Body of pancreas (tissue), 4 donors: ENCODE results near the gene UBE4B. TPM values are rescaled to one million over a fixed set of nuclear protein-coding genes. Genes with fewer than 3 reads are reported as not detected.

Experiments
- ATAC-seq: fragments of 150-250 bp; one replicate; pipeline ENCODE4 v1.9.1; 2016
- DNase-seq, 4 donors: peaks; one replicate each; pipeline ENCODE4 v3.0.0-alpha.2; 2019
- H3K27ac ChIP-seq, 4 donors: fragments of 200-600 bp; sonication (generic); 1 replicate in 3 of 4; 2 replicates in 1 of 4; pipeline versions ENCODE4 v1.5.1 to v1.6.1; 2016 to 2019; ENCODE audit warnings: mild to moderate bottlenecking in 1 of 4, mixed read lengths in 1 of 4, moderate library complexity in 1 of 4
- H3K27me3 ChIP-seq, 2 donors: fragments of 200-600 bp; sonication (generic); one replicate each; pipeline ENCODE4 v1.6.0; 2016; ENCODE audit warnings: mild to moderate bottlenecking in 1 of 2
- H3K36me3 ChIP-seq, 2 donors: fragments of 200-600 bp; sonication (generic); replicated peaks in 1 of 2; 2 replicates each; pipeline ENCODE4 v1.5.1; 2016; ENCODE audit warnings: low read depth in 2 of 2; ENCODE audit not compliant: insufficient read depth in 1 of 2
- H3K4me1 ChIP-seq: fragments of 200-600 bp; sonication (generic); one replicate; pipeline ENCODE4 v1.6.0; 2016
- H3K4me3 ChIP-seq, 2 donors: fragments of 200-600 bp; sonication (generic); 1 replicate in 1 of 2; 2 replicates in 1 of 2; pipeline ENCODE4 v1.5.1; 2016 to 2019
- H3K9me3 ChIP-seq, 3 donors: fragments of 200-600 bp; sonication (generic); 1 replicate in 2 of 3; 2 replicates in 1 of 3; pipeline ENCODE4 v1.5.1; 2016
- CTCF ChIP-seq, 7 experiments: fragments of 450-650 bp in 4 of 7; fragments of 200-600 bp in 3 of 7; sonication (generic) in 3 of 7; IDR thresholded peaks; one replicate each; pipeline ENCODE4 v1.5.1; 2016 to 2019; ENCODE audit warnings: antibody characterized with exemption in 7 of 7
- POLR2A ChIP-seq, 3 donors: fragments of 450-650 bp; IDR thresholded peaks; one replicate each; pipeline ENCODE4 v1.6.1; 2016; ENCODE audit warnings: antibody characterized with exemption in 3 of 3, mild to moderate bottlenecking in 2 of 3
- WGBS, 2 donors: methylation state at CpG; one replicate each; pipeline ENCODE4 v1.1.5; 2017; 5-methylcytosine and 5-hydroxymethylcytosine counted together
- intact Hi-C: fragments of 100-400 bp; cut with DNase I; formaldehyde crosslinking; loops from one replicate; pipeline ENCODE4 v1.15.1; 2023
- total RNA-seq, 2 donors: library from RNA; depleted of rRNA; stranded (reverse); fragments of >200 nt; gene quantifications; one replicate each; pipeline ENCODE4 v1.1.0, GENCODE V29; 2016

The UBE4B gene
- total RNA-seq, 2 donors from 2014 or later = 43.8 to 57.0 TPM

- TF ChIP-seq POLR2A (IDR thresholded peaks at IDR 0.05) (no peak), CTCF (IDR thresholded peaks at IDR 0.05) (no peak)
- H3K4me3 ChIP-seq = no peak overlapping the region
These were observed 28.5 kb downstream of the UBE4B start for GRCh38 chr1:10061276-10061675.

GRCh38 chr1:10063878-10064277 lies 31.1 kb downstream of the UBE4B start:
- H3K27ac ChIP-seq = no peak overlapping the region
- TF ChIP-seq POLR2A (IDR thresholded peaks at IDR 0.05) = no peak
- TF ChIP-seq CTCF (IDR thresholded peaks at IDR 0.05) = no peak
- no peak for ATAC-seq

More at GRCh38 chr1:10061276-10061675, 28.5 kb downstream of the UBE4B start:
- WGBS, 2 donors = 89 to 95% methylated on average over 5 of the region's 5 CpGs
- intact Hi-C loops = no loop called here
- H3K36me3 ChIP-seq = no peaks in the 10 kb centered on the region
- peaks cover 38% of the 10 kb centered on the region for H3K4me1 ChIP-seq
- ATAC-seq = no peak
- DNase-seq = no peak
- H3K9me3 ChIP-seq = no peaks in the 10 kb centered on the region
- H3K27ac ChIP-seq = no peak overlapping the region
- H3K27me3 ChIP-seq = no peaks in the 10 kb centered on the region

GRCh38 chr1:10064416-10065343 lies 31.9 kb downstream of the UBE4B start:
- intact Hi-C loops = no loop called here
- TF ChIP-seq CTCF (IDR thresholded peaks at IDR 0.05) (no peak), POLR2A (IDR thresholded peaks at IDR 0.05) (no peak)
- H3K36me3 ChIP-seq = no peaks in the 10 kb centered on the region
- ATAC-seq (no peak), DNase-seq (no peak)
- no peaks in the 10 kb centered on the region for H3K9me3 ChIP-seq
- H3K4me3 ChIP-seq = no peak overlapping the region
- H3K27me3 ChIP-seq = no peaks in the 10 kb centered on the region
- 90 to 94% methylated on average over 8 of the region's 8 CpGs for WGBS, 2 donors
- H3K4me1 ChIP-seq = peaks cover 19% of the 10 kb centered on the region
- H3K27ac ChIP-seq = peak overlapping the region in 1 of 4 donors; percentile 14

More at GRCh38 chr1:10063878-10064277, 31.1 kb downstream of the UBE4B start:
- H3K4me3 ChIP-seq = no peak overlapping the region
- no peak for DNase-seq
- 79 to 91% methylated on average over 7 of the region's 7 CpGs for WGBS, 2 donors
- no peaks in the 10 kb centered on the region for H3K27me3 ChIP-seq
- peaks cover 27% of the 10 kb centered on the region for H3K4me1 ChIP-seq
- H3K36me3 ChIP-seq = no peaks in the 10 kb centered on the region
- intact Hi-C loops = no loop called here
- H3K9me3 ChIP-seq = no peaks in the 10 kb centered on the region

GRCh38 chr1:10065344-10065685 lies 32.6 kb downstream of the UBE4B start:
- no peaks in the 10 kb centered on the region for H3K27me3 ChIP-seq
- 68 to 69% methylated on average over 4 to 7 of the region's 7 CpGs for WGBS, 2 donors
- H3K4me1 ChIP-seq = peaks cover 16% of the 10 kb centered on the region
- H3K36me3 ChIP-seq = no peaks in the 10 kb centered on the region
- intact Hi-C loops = no loop called here
- no peak for TF ChIP-seq POLR2A (IDR thresholded peaks at IDR 0.05)
- TF ChIP-seq CTCF (IDR thresholded peaks at IDR 0.05) = no peak
- H3K27ac ChIP-seq = peak overlapping the region in 1 of 4 donors; percentile 14
- H3K4me3 ChIP-seq = no peak overlapping the region
- ATAC-seq (no peak), DNase-seq (peak in 2 of 4 donors; percentile 22 to 34)
- no peaks in the 10 kb centered on the region for H3K9me3 ChIP-seq
